T-cell (primary cell): ENCODE measurements around the gene ZFHX3. TPM values are rescaled to one million over a fixed set of nuclear protein-coding genes. Genes with fewer than 3 reads are reported as not detected.

Source experiments
- ATAC-seq, 4 experiments: fragments of 200-7000 bp in 3 of 4; fragments of 150-1000 bp in 1 of 4; cut with Tn5 transposase; replicated peaks in 1 of 4; 1 replicate in 3 of 4; 2 replicates in 1 of 4; pipeline ENCODE4 v1.10.0; 2021; ENCODE audit warnings: moderate library complexity in 3 of 4, mild to moderate bottlenecking in 2 of 4, moderate number of reproducible peaks in 1 of 4
- CTCF ChIA-PET, 2 donors: fragments of 300-600 bp; sonication (Branson Sonifier 250); formaldehyde crosslinking; loops; one replicate each; lab custom pipeline; 2022; ENCODE audit warnings: antibody characterized with exemption in 2 of 2; lab: Charles Lee
- POLR2A ChIA-PET, 2 donors: fragments of 300-600 bp; sonication (Branson Sonifier 250); formaldehyde crosslinking; loops; one replicate each; lab custom pipeline; 2022; ENCODE audit warnings: antibody characterized with exemption in 2 of 2; lab: Charles Lee
- DNase-seq, 35 experiments: peaks; one replicate each; pipeline versions ENCODE4 v3.0.0 to v3.0.0-alpha.2; 2013 to 2023
- H3K27ac ChIP-seq: one replicate; pipeline ENCODE4 v1.5.1; 2013; ENCODE audit warnings: low read length
- H3K27me3 ChIP-seq, 2 experiments: replicated peaks in 1 of 2; 1 replicate in 1 of 2; 2 replicates in 1 of 2; pipeline versions ENCODE4 v1.6.1 to v1.7.0; 2013; ENCODE audit warnings: low read length in 1 of 2, mixed read lengths in 1 of 2; ENCODE audit not compliant: control insufficient read depth in 2 of 2, insufficient read depth in 2 of 2; ENCODE audit errors: extremely low read depth in 1 of 2
- H3K36me3 ChIP-seq, 2 donors: 1 replicate in 1 of 2; 2 replicates in 1 of 2; pipeline versions ENCODE4 v1.6.1 to v1.7.0; 2013; ENCODE audit warnings: low read length in 1 of 2; ENCODE audit not compliant: control insufficient read depth in 2 of 2, insufficient read depth in 1 of 2; ENCODE audit errors: extremely low read depth in 1 of 2
- H3K4me1 ChIP-seq, 2 experiments: 1 replicate in 1 of 2; 2 replicates in 1 of 2; pipeline versions ENCODE4 v1.6.1 to v1.7.0; 2013; ENCODE audit warnings: low read length in 2 of 2, mixed read lengths in 1 of 2; ENCODE audit not compliant: insufficient read depth in 2 of 2, control insufficient read depth in 1 of 2; ENCODE audit errors: extremely low read depth in 1 of 2
- H3K4me3 ChIP-seq, 2 donors: 1 replicate in 1 of 2; 2 replicates in 1 of 2; pipeline versions ENCODE4 v1.5.1 to v1.7.0; 2013; ENCODE audit warnings: mild to moderate bottlenecking in 2 of 2, low read length in 1 of 2, moderate library complexity in 1 of 2; ENCODE audit not compliant: control insufficient read depth in 1 of 2; ENCODE audit errors: extremely low read depth in 1 of 2
- H3K9me3 ChIP-seq: 2 replicates; pipeline ENCODE4 v1.7.0; 2013
- H3K27ac Mint-ChIP-seq, 2 donors: one replicate each; pipeline ENCODE4 v1.8.0; 2020 to 2021; ENCODE audit warnings: mild to moderate bottlenecking in 2 of 2, mixed read lengths in 2 of 2
- H3K27me3 Mint-ChIP-seq, 2 donors: one replicate each; pipeline ENCODE4 v1.8.0; 2021 to 2022; ENCODE audit warnings: mixed read lengths in 2 of 2
- H3K36me3 Mint-ChIP-seq: one replicate; pipeline ENCODE4 v1.8.0; 2021; ENCODE audit warnings: mixed read lengths
- H3K4me1 Mint-ChIP-seq, 3 donors: one replicate each; pipeline ENCODE4 v1.8.0; 2020 to 2022; ENCODE audit warnings: mixed read lengths in 3 of 3, mild to moderate bottlenecking in 1 of 3
- H3K4me3 Mint-ChIP-seq, 3 donors: one replicate each; pipeline ENCODE4 v1.8.0; 2020 to 2022; ENCODE audit warnings: mild to moderate bottlenecking in 3 of 3, mixed read lengths in 3 of 3, moderate library complexity in 3 of 3
- H3K9me3 Mint-ChIP-seq, 3 donors: one replicate each; pipeline ENCODE4 v1.8.0; 2020 to 2022; ENCODE audit warnings: mixed read lengths in 3 of 3
- WGBS: methylation state at CpG from one replicate; pipeline ENCODE4 v1.1.5; 2013; ENCODE audit warnings: missing lambda C conversion rate; ENCODE audit not compliant: insufficient coverage; 5-methylcytosine and 5-hydroxymethylcytosine counted together
- total RNA-seq, 35 experiments: library from RNA in 6 of 35; stranded (reverse) in 6 of 35; fragments of 120-200 nt in 1 of 35; gene quantifications; one replicate each; pipeline versions ENCODE4 v1.2.1 to v1.2.4 and lab custom pipeline; 2013 to 2026

Gene ZFHX3
- total RNA-seq, 5 donors from 2014 or later (not counting 1 experiment from before 2014, with no cell fraction given) = 0.35 to 2.1 (median 1.0) TPM

DNA sequence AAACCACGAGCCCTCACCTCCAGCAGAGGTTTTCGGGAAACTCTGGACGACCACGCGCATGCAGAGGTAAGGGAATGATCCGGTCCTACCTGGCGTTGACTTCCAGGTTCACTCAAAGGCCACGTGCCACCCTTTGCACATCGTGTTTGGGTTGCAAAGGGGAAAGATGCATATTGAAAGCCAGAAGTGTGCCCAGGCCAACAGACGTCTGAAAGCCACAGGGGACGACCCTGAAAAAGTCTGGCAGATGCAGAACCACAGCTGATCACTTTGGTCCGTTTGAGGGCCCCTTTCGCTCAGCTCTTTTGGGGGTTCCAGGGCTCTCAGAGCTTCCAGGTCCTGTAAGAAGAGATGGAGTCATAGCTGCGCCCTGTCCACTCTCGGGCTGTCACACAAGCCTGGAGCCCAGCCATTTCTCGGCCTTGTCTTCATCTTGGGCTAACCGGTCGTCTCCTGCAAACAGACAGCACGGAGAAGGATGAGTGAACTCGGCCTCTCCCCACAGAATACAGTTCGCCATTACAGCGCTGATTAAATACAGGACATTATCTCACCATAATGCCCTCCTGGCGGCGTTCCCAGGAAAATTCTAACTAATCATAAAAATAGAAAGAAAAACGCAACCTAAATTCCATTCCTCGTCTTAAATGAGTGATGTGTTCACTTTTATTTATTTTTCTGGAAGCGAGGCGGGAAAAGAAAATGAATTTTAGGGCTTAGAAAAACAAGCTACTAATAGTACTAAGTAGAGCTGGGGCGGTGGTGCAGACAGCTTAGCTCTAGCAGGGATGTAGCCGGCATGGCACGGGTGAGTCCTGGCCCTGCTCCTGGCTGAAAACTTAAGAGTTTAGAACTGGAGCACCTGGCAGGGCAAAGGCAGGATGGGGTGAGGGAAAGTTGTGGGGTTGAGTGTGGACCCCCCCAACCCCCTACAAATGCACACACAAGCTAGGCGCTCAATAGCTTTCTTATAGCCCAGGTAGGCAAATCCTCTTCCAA, 45.5 kb upstream of the ZFHX3 start:
- no peak overlapping the region for H3K4me3 Mint-ChIP-seq
- peak overlapping the region in 1 of 2 donors; percentile 4 for H3K27ac Mint-ChIP-seq
- H3K4me1 Mint-ChIP-seq = peaks cover 0 to 10% (median 6%) of the 10 kb centered on the region in 3 donors
- Histone ChIP-seq H3K4me1 (peaks cover 0 to 3% of the 10 kb centered on the region in 2 experiments), H3K4me3 (no peak overlapping the region), H3K27me3 (no peaks in the 10 kb centered on the region), H3K27ac (no peak overlapping the region), H3K36me3 (no peaks in the 10 kb centered on the region), H3K9me3 (no peaks in the 10 kb centered on the region)
- peaks cover 0 to 1% of the 10 kb centered on the region in 2 donors for H3K27me3 Mint-ChIP-seq
- ChIA-PET CTCF (no interaction called here), POLR2A (no interaction called here)
- H3K9me3 Mint-ChIP-seq = peaks cover 0 to 3% (median 2%) of the 10 kb centered on the region in 3 donors
- WGBS = 82% methylated on average over 19 of the region's 32 CpGs
- DNase-seq = no peak
- no peak for ATAC-seq
- H3K36me3 Mint-ChIP-seq = no peaks in the 10 kb centered on the region

- CTCF ChIA-PET = no interaction called here
- DNase-seq (no peak), ATAC-seq (peak in 2 of 4 experiments; percentile 22 to 41)
- Histone ChIP-seq H3K9me3 (no peaks in the 10 kb centered on the region), H3K4me3 (peak overlapping the region in 1 of 2 donors; percentile 15), H3K27ac (no peak overlapping the region), H3K4me1 (peaks cover 0 to 3% of the 10 kb centered on the region in 2 experiments), H3K27me3 (no peaks in the 10 kb centered on the region), H3K36me3 (no peaks in the 10 kb centered on the region)
- Mint-ChIP-seq H3K4me3 (peak overlapping the region in 1 of 3 donors; percentile 28), H3K27me3 (peaks cover 0 to 1% of the 10 kb centered on the region in 2 donors), H3K9me3 (peaks cover 0 to 3% (median 2%) of the 10 kb centered on the region in 3 donors), H3K27ac (peak overlapping the region in 1 of 2 donors; percentile 40), H3K4me1 (peaks cover 0 to 10% (median 6%) of the 10 kb centered on the region in 3 donors), H3K36me3 (no peaks in the 10 kb centered on the region)
- POLR2A ChIA-PET = no interaction called here
- 95% methylated on average over 13 of the region's 16 CpGs for WGBS
Observed at GRCh38 chr16:73092236-73092781, 44.4 kb upstream of the ZFHX3 start.

GRCh38 chr16:73091174-73091573, 43.2 kb upstream of the ZFHX3 start:
- H3K27me3 Mint-ChIP-seq = peaks cover 1 to 7% of the 10 kb centered on the region in 2 donors
- no peak overlapping the region for H3K4me3 ChIP-seq
- H3K27me3 ChIP-seq = no peaks in the 10 kb centered on the region
- ChIA-PET POLR2A (no interaction called here), CTCF (no interaction called here)
- H3K27ac ChIP-seq = no peak overlapping the region
- H3K27ac Mint-ChIP-seq = no peak overlapping the region
- no peaks in the 10 kb centered on the region for H3K36me3 Mint-ChIP-seq
- no peak for DNase-seq
- WGBS = 97% methylated on average over 8 of the region's 8 CpGs
- H3K36me3 ChIP-seq = no peaks in the 10 kb centered on the region
- no peaks in the 10 kb centered on the region for H3K9me3 ChIP-seq
- H3K4me3 Mint-ChIP-seq = no peak overlapping the region
- peaks cover 0 to 3% of the 10 kb centered on the region in 2 experiments for H3K4me1 ChIP-seq
- peaks cover 0 to 3% (median 2%) of the 10 kb centered on the region in 3 donors for H3K9me3 Mint-ChIP-seq
- H3K4me1 Mint-ChIP-seq = peaks cover 0 to 10% (median 6%) of the 10 kb centered on the region in 3 donors
- no peak for ATAC-seq

- Histone ChIP-seq H3K27ac (no peak overlapping the region), H3K36me3 (no peaks in the 10 kb centered on the region), H3K27me3 (no peaks in the 10 kb centered on the region), H3K4me1 (peaks cover 0 to 3% of the 10 kb centered on the region in 2 experiments), H3K4me3 (no peak overlapping the region), H3K9me3 (no peaks in the 10 kb centered on the region)
- H3K36me3 Mint-ChIP-seq = no peaks in the 10 kb centered on the region
- no peak for DNase-seq
- H3K9me3 Mint-ChIP-seq = peaks cover 6 to 8% (median 6%) of the 10 kb centered on the region in 3 donors
- POLR2A ChIA-PET = no interaction called here
- no peak for ATAC-seq
- no peak overlapping the region for H3K27ac Mint-ChIP-seq
- H3K4me3 Mint-ChIP-seq = no peak overlapping the region
- WGBS = 80% methylated on average over 3 of the region's 3 CpGs
- CTCF ChIA-PET = no interaction called here
- H3K4me1 Mint-ChIP-seq = peaks cover 0 to 10% (median 6%) of the 10 kb centered on the region in 3 donors
- H3K27me3 Mint-ChIP-seq = peaks cover 4 to 14% of the 10 kb centered on the region in 2 donors
Observed at GRCh38 chr16:73089420-73089819, 41.5 kb upstream of the ZFHX3 start.

DNA sequence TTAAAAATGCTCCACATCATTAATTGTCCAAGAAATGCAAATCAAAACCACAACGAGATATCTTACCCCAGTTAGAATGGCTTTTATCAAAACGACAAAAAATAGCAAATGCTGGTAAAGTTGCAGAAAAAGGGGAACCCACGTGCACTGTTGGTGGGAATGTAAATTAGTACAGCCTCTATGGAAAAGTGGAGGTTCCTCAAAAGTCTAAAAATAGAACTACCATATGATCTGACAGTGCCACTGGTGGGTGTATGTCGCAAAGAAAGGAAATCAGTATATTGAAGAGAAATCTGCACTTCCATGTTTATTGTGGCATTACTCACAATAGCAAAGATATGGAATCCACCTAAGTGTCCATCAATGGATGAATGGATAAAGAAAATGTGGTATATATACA, 38.2 kb upstream of the ZFHX3 start:
- Mint-ChIP-seq H3K27ac (no peak overlapping the region), H3K36me3 (no peaks in the 10 kb centered on the region), H3K4me3 (no peak overlapping the region), H3K9me3 (peaks cover 6 to 11% (median 6%) of the 10 kb centered on the region in 3 donors), H3K27me3 (peaks cover 4 to 18% of the 10 kb centered on the region in 2 donors), H3K4me1 (no peaks in the 10 kb centered on the region)
- H3K27ac ChIP-seq = no peak overlapping the region
- CTCF ChIA-PET = no interaction called here
- no CpG with 5 or more reads among the region's 4 CpGs for WGBS
- no peaks in the 10 kb centered on the region for H3K9me3 ChIP-seq
- no peak overlapping the region for H3K4me3 ChIP-seq
- no peak for ATAC-seq
- POLR2A ChIA-PET = interaction anchor here in 1 of 2 donors (0.6 kb wide), 1 partner anchor 11 kb away, joined by 3 read pairs; no protein-coding TSS in a partner anchor
- H3K27me3 ChIP-seq = no peaks in the 10 kb centered on the region
- H3K4me1 ChIP-seq = no peaks in the 10 kb centered on the region
- no peak for DNase-seq
- H3K36me3 ChIP-seq = no peaks in the 10 kb centered on the region

GRCh38 chr16:73083271-73083670, 35.3 kb upstream of the ZFHX3 start:
- Histone ChIP-seq H3K36me3 (no peaks in the 10 kb centered on the region), H3K27ac (no peak overlapping the region), H3K4me1 (no peaks in the 10 kb centered on the region), H3K27me3 (no peaks in the 10 kb centered on the region), H3K4me3 (no peak overlapping the region), H3K9me3 (no peaks in the 10 kb centered on the region)
- Mint-ChIP-seq H3K27me3 (peaks cover 4 to 21% of the 10 kb centered on the region in 2 donors), H3K27ac (no peak overlapping the region), H3K9me3 (peaks cover 4 to 14% (median 6%) of the 10 kb centered on the region in 3 donors), H3K4me3 (no peak overlapping the region), H3K4me1 (no peaks in the 10 kb centered on the region), H3K36me3 (no peaks in the 10 kb centered on the region)
- ChIA-PET CTCF (no interaction called here), POLR2A (no interaction called here)
- DNase-seq = no peak
- no peak for ATAC-seq
- WGBS = 70% methylated on average over 2 of the region's 3 CpGs
